RPMI8226 (cell line): ENCODE data around the gene ST3GAL3.
"Not testable (repeated sequence)": the region's sequence is repeated elsewhere in the genome, so short reads cannot be mapped to it uniquely, and the experiment has no call there.

ENCODE experiments used
- DNase-seq: peaks from one replicate; pipeline ENCODE4 v3.0.0-alpha.2; 2015

Gene ST3GAL3

DNA sequence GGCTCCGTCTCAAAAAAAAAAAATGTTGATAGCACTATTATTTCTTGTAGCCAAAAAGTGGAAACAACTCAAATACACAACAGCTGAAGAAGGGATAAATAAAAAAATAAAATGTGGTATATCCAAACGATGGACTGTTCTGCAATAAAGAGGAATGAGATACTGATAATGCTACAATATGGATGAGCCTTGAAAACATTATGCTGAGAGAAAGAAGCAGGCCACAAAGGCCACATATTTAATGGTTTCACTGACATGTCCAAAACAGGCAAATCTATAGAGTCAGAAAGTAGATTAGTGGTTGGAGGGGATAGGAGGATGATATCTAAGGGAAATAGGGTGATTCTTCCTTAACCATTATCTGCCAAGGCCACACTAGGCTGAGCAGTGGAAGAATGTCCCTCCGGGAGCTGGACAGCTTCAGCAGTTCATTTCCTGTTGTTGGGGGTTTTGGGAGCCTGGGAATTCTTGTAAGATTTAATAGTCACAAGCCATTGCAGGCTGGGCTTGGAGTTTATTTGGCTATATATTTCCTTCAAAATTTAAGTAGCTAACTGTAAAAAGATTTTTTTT lies 53.5 kb downstream of the ST3GAL3 start:
- no peak for DNase-seq

DNA sequence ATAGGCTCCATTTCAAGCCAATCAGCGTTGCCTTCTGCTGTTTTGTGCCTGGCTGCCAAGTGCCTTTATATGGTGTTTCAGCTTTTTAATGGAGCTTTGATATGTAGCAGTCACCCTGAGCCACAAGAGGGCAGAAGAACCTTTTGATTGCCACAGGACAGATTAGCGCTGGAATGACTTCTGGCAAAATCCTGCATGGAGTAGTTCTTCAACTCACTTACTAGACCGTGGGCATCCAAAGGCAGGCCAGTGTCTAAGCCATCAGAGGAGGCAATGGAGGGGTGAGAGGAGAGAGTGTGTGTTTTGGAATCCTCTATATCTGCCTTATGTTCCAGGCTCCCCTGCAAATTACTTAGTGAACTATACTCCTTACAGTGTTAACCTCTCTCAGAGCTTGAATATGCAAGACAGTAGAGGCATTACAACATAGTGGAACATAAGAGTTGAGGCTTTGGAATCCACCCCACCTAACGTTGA lies 56.2 kb downstream of the ST3GAL3 start:
- DNase-seq: peak; percentile 76

DNA sequence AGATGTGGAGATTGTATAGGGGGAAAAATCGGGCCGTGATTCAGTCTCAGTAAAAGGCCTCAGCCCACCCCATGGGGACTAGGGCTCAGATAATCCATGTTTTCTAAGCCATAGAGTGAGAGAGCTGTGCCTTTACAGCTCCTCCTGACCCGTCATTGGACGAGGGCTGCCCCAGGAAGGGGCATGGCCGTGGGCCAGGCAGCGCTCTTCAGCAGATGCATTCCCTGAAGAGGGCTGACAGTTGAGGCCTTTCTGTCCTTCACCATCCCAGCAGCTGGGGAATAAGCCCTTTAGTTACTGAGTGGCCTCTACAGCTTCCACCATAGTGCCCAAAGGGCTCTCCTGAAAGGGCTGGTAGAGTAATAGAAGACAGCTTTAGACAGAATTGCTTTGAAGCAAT lies 57.2 kb downstream of the ST3GAL3 start:
- DNase-seq: no peak

DNA sequence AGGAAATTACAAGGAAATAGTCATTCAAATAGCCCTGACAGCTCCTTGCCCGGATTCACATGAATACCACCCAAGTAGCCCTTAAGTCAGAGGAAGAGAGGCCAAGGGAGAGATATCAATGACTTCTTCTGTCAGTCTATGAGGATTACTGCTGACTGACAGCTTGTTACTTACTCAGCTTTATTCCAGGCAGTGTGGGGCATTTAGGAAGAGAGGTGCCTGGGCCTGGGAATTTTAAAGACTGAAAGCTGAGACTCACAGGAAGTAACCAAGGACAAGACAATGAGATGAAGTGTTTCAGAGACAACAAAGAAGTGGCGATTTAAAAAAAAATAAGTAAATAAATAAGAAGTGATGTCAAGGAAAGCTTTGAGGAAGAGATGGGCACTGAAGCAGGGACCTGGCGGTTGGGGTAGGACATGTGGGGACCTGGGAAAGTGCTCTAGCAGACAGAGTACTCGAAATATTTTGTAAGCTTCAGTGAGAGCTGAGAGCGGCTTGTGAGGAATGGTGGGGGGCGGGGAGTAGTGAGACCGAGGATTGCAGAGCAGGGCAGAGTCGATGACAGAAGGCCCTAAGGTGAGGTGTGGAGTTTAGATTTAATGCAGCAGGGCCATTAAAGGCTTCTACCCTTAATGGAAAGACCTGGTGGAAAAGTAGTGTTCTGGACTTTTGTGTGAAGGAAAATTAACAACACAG lies 58.9 kb downstream of the ST3GAL3 start:
- no peak for DNase-seq

DNA sequence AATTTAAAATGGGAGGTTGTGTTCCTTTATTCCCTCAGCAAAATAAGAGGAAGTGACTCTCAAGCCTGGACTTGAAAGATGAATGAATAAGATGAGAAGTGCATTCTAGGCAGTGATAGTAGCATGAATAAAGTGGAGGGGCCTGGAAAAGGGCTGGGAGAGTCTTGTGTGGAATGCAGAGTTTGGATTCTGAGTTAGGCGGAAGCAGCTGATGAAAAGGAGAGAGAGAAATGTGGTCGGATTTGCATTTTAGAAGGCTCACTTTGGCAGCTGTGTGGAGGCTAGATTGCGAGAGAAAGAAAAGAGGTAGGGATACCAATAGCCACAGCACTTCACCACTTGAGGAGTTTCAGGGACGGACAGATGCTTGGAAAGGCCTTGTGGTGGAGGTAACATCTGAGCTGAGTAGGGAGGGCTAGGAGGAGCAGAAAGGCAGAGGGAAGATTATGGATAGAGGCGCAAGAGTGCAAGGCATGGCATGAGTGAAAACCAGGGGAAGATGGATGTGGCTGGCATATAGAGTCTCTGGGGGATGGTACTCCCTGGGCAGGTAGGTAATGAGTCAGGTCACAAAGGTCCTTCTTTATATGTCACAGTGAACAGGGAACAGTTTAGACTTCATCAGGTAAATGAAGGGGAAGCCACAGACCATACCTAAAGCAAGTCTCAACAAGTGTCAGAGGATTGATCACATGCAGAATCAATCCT lies 59.6 kb downstream of the ST3GAL3 start:
- DNase-seq: no peak

DNA sequence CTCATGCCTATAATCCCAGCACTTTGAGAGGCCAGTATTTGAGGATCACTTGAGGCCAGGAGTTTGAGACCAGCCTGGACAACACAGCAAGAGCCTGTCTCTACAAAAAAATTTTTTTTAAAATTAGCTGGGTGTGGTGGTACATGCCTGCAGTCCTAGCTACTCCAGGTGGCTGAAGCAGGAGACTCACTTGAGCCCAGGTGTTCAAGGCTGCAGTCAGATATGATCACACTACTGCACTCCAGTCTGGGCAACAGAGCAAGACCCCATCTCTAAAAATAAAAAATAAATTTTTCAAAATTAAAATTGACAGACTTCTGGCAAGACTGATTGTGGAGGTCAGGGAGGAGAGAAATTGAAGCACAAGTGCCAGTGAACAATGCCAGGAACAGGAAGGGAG lies 60.8 kb downstream of the ST3GAL3 start:
- DNase-seq: no peak

DNA sequence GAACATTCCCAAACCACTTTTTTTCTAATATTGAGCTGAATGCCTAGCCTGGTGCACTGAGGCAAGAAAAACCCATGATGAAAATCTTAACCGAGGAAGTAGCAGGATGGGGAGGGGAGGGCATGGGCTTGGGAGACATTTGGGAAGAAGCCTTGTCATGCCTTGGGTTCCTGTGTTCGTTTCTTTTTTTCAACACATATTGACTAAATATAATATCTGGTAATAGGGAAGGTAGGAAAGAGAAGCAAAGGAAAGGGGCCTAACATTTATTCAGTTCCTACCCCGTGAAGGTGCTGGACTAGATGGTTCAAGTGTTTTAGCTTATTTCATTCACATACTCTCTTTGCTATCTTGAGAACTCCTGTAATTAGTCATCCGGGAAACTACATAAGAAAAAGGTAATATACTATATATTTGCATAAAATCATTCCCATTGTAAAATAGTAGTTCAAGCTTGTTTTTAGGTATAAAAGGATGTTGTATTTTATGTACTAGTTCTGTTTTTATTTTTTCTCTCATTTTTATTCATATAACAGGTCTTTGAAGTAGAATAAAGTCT lies 62.1 kb downstream of the ST3GAL3 start:
- DNase-seq: no peak

DNA sequence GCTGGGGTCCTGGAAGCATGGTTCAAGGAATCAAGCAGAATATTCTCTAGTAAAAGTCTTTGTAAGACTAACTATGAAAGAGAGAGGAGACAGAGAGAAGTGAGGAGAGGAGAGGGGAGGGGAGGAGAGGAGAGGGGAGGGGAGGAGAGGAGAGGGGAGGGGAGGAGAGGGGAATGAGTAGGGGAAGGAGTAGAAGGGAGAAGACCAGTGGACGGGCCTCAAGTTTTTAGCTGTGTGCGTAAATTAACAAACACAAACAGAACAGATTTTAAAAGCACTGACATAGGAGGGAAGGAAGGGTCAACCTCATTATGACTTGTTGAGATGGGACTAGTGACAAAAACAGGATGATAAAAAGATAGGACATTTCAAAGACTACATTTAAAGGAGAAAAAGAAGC lies 62.8 kb downstream of the ST3GAL3 start:
- DNase-seq: no peak

DNA sequence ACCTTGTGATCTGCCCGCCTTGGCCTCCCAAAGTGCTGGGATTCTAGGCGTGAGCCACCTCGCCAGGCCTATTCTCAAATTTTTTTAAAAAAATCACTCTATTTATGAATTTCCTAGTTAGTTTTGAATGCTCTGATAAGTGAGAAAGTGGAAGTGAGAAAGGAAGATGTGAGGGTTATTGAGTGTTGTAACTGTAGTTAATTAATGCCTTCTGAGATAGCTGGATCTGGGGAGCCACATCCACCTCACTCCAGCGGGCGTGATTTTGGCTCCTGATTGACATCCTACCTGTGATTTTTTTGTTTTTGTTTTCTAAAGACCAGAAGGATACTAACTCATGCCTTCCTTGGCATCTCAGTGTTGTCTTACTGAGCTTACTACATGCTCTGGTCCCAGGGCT lies 65.6 kb downstream of the ST3GAL3 start:
- no peak for DNase-seq

DNA sequence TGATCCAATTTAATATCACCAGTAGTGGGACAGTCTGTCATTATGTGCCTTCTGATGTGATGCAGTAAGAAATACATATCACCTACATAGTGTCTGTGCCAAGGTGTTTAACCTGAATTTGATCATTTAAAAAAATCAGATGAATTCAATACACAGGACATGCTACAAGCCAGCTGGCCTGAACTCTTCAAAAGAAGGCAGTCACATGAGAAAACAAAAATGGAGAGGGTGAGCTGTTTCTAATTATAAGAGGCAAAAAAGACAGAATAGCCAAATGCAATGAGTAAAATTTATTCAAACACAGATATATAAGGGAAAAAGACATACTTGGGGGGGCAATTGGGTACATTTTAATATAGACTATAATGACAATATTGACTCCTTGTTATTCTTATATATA lies 66.5 kb downstream of the ST3GAL3 start:
- no peak for DNase-seq

DNA sequence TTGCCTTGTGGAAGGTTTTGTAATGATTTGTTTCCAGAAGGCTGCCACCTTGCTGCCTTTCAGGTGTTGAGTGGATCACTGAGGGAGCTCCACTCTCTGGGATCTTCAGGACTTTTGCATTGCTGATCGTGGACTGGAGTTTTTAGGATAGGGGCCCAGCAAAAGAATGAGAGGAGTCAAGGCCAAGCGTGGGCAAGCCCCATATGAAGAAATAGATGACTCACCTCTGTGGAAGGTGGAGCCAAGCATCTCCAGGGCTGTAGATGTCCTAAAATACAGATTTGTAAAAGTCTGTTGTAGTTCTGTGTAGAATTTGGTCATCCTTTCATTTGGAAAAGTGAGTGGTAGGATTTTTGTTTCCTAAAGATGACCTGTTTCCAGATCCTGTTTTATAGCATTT lies 67.0 kb downstream of the ST3GAL3 start:
- DNase-seq: no peak

DNA sequence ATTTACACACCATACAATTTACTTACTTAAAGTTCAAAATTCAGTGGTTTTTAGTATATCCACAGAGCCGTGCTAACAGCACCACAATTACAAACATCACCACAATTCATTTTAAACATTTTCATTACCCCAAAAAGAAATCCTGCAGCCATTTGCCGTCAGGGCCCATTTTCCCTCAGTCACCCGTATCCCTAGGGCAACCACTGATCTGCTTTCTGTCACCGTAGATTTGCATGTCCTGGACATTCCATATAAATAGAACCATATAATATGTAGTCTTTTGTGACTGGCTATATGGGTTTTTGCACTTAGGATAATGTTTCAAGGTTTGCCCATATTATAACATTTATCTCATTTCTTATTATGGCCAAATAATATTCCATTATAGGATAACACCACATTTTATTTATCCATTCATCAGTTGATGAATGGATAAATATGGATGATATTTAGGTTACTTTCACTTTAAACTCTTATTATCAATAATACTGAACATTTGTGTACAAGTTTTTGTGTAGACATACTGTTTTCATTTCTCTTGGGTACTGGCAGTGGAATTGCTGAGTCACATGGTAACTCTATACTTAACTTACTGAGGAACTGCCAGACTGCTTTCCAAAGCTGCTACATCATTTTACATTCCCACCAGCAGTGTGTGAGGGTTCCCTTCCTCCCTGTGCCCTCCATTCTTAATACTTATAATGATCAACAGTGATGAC lies 68.9 kb downstream of the ST3GAL3 start:
- DNase-seq: no peak

DNA sequence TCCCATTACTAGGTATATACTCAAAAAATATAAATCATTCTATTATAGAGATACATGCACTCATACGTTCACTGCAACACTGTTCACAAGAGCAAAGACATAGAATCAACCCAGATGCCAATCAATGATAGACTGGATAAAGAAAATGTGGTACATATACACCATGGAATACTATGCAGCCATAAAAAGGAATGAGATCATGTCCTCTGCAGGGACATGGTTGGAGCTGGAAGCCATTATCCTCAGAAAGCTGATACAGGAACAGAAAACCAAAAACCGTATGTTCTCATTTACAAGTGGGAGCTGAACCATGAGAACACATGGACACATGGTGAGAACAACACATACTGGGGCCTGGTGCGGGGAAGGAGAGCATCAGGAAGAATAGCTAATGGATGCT lies 70.6 kb downstream of the ST3GAL3 start:
- DNase-seq: not testable (repeated sequence)

DNA sequence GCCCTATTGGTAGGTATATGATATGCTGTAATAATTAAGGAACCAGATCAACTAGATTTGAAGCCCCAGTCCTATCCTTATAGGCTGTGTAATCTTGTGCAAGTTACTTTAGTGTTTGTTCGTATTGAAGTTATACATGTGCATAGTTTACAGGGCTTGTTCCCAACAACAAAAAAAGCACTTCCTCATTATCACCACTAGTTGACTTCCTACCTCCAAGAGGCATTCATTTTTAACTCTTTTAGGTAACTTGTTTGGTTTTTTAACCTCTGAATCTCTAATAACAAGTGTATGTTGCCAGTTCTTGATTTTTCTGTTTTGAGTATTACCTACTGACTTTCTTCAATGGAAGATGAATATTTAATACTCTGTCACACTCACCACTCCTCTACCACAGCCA lies 71.9 kb downstream of the ST3GAL3 start:
- DNase-seq: no peak

DNA sequence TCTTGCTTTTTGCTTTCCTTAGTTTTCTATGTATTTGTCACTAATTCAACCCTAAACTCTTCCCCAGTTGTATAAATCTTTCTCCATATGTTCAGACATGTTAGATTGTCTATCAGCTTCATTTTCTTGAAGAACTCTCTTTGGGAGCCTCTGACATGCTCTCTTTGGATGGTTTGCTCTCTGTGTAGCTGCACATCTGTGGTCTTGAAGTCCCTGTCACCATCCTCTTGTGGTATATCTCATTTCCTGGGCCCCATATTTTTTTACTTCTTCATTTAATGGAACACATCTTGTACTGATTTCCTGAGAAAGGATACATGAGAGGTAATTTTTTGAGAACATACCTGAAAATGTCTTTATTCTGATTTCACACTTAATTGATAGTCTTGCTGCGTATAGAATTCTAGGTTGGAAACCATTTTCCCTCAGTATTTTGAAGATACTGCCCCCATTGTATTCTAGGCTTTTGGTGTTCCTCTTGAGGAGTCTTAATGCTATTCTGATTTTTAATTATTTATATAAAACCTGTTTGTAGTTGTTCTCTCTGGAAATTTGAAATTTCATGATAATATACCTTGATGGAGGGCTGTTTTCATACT lies 72.6 kb downstream of the ST3GAL3 start:
- DNase-seq: no peak

DNA sequence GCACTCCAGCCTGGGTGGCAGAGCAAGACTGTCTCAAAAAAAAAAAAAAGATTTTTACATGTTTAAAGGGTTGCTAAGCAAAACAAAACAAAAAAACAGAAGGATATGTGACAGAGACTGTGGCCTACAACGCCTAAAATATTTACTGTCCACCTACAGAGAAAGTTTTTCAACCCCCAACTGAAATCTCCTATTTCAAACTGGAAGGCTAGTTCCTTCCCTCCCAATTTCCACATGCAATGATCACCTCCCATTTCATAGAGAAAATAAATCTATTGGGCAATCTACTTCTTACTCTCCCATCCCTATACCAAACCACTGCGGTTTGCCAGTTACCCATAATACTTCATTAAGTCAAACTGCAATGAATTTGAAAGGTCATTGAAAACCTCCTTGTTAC lies 74.2 kb downstream of the ST3GAL3 start:
- DNase-seq: no peak

DNA sequence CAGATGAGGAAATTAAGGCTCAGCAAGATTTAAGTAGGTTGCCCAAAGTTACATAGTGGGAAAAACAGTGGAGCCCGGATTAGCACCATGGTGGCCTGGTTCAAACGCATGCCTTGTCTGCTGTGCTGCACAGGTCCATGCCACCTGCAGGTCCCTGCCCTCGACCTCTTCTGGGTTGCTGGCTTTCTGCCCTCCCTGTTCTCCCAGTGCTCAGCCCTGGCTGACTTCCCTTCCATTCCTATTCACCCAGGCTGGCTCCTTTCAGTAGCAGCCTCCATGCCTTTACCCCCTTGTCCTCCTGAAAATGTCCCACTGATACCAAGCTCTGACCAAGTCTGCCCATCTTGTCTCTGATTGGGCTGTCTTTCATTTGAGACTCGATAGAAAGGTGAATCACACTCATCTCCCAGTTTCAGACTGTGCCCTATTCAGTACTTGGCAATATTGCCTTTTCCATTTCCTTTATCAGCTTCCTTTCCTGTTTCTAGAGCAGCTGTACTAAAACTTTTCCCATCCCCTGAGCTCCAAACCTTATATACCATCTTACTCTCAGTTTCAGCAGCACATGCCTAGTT lies 75.8 kb downstream of the ST3GAL3 start:
- peak; percentile 43 for DNase-seq

DNA sequence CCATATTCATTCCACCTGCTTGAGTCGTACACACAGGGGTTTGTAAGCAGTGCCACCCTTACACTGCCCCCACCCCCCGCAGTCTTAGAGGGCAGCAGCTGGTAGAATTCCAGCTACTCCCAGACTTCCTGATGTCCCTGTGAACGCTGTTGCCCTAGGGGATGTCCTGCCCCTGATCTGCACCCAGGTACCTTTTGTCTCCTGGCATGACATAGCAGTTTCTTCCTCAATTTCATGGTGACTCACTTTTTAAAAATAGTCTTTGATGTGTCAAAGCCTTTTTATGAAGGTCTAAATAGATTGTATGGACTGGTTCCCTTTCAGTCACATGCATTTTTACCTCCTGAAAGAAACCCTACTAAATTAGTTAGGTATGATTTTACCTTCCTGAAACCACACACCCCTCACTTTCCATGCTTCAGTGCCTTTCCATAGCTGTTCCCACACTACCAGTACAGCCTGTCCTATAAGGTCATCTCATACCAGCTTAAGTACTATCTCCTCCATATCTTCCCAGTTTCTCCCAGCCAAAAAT lies 76.4 kb downstream of the ST3GAL3 start:
- peak; percentile 70 for DNase-seq

DNA sequence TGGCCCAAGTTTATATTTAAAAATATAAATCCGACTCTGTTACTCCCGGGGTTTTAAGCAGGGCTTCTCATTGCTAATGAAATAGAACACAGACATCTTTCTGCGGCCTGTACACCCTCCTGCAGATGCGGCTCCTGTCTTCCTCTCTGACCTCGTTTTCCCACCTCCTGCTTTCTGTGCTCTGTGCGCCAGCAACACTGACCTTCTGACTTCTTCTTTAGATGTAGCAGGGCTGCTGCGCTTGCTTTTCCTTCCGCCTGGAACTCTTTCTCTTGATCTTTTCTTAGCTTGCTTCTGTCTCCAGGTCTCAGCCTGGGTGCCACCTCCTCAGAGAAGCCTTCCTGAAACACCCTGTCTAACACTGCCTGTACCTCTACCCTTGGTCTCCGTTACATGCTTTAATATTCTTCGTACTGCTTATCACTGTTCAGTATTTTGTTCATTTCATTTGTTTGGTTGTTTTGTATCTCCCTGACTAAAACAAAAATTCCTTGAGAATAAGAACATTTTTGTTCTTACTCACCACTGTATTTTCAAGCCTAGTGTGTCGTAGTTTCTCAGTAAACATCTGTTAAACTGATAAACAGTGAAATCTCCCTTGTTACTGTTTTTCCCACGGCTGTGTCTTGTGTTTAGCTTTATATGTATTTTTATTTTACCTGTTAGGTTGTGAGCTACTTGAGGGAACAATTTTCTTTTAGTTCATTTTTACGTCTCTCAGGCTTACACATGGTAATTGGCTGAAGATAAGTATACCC lies 79.0 kb downstream of the ST3GAL3 start:
- no peak for DNase-seq

DNA sequence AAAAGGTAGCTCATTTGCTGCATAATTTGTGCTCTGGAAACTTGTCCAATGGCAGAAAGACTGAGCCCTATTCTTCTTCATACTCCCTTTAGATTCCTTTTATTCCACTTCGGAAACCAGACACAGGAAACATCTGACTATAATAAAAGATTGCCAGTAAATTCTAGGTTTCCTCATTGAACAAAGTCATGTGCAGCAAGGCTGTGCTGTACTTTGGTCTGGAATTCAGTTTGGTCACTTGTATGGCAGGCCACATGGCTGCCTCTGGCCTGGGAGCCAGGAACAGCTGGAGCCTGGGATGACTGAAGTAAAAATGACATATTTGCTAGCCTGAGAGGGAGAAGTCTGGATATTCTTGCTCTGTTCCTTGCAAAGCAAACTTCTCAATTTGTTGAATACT lies 79.6 kb downstream of the ST3GAL3 start:
- DNase-seq: no peak
